ENCODE measurements around the gene ANKRD40.

DNA sequence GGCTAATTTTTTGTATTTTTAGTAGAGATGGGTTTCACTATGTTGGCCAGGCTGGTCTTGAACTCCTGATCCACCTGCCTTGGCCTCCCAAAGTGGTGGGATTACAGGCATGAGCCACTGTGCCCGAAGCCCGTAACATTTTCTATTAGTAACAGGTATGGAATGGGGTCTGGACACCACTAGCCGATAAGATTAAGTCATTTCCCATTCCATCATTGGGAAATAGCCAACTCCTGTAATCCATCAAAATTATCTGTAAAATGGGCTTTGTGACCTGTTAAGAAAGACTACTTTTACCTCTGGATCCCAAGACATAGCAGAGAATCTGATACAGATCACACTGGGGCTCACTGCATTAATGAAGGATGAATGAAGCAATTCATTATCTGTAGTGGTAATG lies 7.8 kb upstream of the ANKRD40 start:
- no peak for TF ChIP-seq EZH2 (IDR thresholded peaks at IDR 0.05)
- TF ChIP-seq, protein P1, sequence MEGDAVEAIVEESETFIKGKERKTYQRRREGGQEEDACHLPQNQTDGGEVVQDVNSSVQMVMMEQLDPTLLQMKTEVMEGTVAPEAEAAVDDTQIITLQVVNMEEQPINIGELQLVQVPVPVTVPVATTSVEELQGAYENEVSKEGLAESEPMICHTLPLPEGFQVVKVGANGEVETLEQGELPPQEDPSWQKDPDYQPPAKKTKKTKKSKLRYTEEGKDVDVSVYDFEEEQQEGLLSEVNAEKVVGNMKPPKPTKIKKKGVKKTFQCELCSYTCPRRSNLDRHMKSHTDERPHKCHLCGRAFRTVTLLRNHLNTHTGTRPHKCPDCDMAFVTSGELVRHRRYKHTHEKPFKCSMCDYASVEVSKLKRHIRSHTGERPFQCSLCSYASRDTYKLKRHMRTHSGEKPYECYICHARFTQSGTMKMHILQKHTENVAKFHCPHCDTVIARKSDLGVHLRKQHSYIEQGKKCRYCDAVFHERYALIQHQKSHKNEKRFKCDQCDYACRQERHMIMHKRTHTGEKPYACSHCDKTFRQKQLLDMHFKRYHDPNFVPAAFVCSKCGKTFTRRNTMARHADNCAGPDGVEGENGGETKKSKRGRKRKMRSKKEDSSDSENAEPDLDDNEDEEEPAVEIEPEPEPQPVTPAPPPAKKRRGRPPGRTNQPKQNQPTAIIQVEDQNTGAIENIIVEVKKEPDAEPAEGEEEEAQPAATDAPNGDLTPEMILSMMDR (IDR thresholded peaks at IDR 0.05 in 2 of 3, conservative IDR thresholded peaks at IDR 0.05 in 1 of 3; ENCODE audit: borderline replicate concordance in 1 of 3, insufficient read depth in 1 of 3, low read depth in 2 of 3, low read length in 2 of 3), result no peak
- no peak for TF ChIP-seq RAD21 (IDR thresholded peaks at IDR 0.05; ENCODE audit: low read depth)
- TF ChIP-seq JUND (IDR thresholded peaks at IDR 0.05), result no peak
- no peak for TF ChIP-seq YY1 (IDR thresholded peaks at IDR 0.05; ENCODE audit: extremely low read depth, insufficient replicate concordance, low read depth, low read length)
- TF ChIP-seq, protein P2, sequence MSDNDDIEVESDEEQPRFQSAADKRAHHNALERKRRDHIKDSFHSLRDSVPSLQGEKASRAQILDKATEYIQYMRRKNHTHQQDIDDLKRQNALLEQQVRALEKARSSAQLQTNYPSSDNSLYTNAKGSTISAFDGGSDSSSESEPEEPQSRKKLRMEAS (IDR thresholded peaks at IDR 0.05), result no peak
- no peak for TF ChIP-seq ELF1 (IDR thresholded peaks at IDR 0.05; ENCODE audit: borderline replicate concordance, low read depth)
- no peak for TF ChIP-seq POLR2AphosphoS5 (IDR thresholded peaks at IDR 0.05; ENCODE audit: low read depth, low read length)
- TF ChIP-seq, protein P3, sequence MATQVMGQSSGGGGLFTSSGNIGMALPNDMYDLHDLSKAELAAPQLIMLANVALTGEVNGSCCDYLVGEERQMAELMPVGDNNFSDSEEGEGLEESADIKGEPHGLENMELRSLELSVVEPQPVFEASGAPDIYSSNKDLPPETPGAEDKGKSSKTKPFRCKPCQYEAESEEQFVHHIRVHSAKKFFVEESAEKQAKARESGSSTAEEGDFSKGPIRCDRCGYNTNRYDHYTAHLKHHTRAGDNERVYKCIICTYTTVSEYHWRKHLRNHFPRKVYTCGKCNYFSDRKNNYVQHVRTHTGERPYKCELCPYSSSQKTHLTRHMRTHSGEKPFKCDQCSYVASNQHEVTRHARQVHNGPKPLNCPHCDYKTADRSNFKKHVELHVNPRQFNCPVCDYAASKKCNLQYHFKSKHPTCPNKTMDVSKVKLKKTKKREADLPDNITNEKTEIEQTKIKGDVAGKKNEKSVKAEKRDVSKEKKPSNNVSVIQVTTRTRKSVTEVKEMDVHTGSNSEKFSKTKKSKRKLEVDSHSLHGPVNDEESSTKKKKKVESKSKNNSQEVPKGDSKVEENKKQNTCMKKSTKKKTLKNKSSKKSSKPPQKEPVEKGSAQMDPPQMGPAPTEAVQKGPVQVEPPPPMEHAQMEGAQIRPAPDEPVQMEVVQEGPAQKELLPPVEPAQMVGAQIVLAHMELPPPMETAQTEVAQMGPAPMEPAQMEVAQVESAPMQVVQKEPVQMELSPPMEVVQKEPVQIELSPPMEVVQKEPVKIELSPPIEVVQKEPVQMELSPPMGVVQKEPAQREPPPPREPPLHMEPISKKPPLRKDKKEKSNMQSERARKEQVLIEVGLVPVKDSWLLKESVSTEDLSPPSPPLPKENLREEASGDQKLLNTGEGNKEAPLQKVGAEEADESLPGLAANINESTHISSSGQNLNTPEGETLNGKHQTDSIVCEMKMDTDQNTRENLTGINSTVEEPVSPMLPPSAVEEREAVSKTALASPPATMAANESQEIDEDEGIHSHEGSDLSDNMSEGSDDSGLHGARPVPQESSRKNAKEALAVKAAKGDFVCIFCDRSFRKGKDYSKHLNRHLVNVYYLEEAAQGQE (IDR thresholded peaks at IDR 0.05; ENCODE audit: low read depth), result no peak
- no peak for TF ChIP-seq POLR2A (IDR thresholded peaks at IDR 0.05; ENCODE audit: borderline replicate concordance, extremely low read depth, insufficient read depth, insufficient read length)
- no peak for TF ChIP-seq SIN3A (IDR thresholded peaks at IDR 0.05; ENCODE audit: low read depth)
- TF ChIP-seq ZFX (IDR thresholded peaks at IDR 0.05), result no peak
- TF ChIP-seq CBX3 (IDR thresholded peaks at IDR 0.05; ENCODE audit: low read depth), result no peak
- no peak for TF ChIP-seq EZH2phosphoT487 (IDR thresholded peaks at IDR 0.05; ENCODE audit: borderline replicate concordance)
